ENCODE data around the gene TTC9B.

Gene TTC9B

DNA sequence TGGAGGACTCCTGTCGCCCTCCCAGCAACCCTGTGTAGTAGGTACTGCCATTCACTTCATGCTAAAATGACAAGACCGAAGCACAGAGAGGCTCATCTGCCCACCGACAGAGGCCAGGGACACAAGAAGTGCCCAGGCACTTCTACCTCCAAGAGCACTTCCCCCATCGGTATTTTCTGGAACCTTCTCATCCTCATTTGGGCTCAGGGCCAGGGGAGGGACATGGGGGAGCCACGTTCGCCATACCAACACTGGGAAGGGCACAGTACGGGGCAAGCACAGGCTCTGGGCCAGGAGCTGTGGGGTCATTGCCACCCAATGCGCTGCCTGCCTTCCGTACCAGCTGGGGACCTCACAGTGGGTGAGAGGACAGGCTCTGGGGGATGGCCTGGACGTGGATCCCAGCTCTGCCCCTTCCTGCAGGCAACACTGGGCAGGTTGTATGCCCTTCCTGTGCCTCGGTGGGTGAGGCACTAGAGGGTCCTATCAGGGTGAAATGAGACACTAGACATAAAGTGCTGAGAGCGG lies 29.6 kb upstream of the TTC9B start:
- no peak for DNase-seq (ENCODE audit: low read depth)

DNA sequence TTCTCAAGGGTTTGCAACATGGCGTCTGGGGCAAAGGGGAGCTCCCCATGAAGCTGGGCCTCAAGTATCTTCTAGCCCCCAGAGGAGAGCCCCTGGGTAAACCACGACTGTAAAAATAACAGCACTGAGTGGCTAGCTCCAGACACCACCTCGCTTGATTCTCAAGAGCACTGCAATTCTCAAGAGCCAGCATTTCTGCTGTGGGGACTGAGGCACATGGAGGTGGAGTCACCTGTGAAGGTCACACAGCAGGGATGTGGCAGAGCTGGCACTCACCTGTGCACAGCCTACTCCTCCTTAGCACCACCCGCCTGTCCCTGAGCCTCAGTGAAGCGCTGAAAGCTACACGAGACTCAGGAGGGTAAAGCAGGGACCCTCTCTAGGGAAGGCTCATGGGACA lies 29.0 kb upstream of the TTC9B start:
- no peak for DNase-seq (ENCODE audit: low read depth)

DNA sequence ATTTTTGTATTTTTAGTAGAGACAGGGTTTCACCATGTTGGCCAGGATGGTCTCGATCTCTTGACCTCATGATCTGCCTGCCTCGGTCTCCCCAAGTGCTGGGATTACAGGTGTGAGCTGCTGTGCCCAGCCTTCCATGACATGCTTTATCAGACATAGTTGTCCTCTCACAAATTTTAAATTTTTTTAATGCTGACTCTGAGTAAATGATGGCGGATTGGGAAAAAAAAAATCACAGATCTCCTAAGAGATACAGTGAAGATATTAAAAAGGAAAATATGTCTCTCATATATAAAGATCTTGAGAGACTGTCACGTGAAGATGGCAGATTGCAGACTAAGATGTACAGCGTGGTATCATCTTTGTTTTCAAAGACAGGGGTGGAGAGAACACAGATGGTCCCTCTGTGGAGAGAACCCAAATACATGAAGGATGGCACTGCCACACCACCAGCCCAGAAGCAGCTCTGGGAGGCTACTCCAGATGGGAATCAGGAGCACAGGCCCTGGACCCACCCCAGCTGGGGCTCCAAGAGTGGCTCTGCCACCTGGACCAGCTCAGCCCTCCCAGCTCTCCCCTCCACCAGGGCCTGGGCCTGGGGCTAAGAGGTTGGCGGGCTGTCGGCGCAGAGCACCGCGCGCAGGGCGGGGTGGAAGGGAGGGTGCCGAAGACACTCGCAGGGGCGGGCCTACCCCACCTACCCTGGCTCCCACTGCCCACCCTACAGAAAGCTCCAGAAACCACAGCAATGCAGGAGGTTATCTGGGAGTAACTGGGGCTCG lies 28.3 kb upstream of the TTC9B start:
- no peak for DNase-seq (ENCODE audit: low read depth)

DNA sequence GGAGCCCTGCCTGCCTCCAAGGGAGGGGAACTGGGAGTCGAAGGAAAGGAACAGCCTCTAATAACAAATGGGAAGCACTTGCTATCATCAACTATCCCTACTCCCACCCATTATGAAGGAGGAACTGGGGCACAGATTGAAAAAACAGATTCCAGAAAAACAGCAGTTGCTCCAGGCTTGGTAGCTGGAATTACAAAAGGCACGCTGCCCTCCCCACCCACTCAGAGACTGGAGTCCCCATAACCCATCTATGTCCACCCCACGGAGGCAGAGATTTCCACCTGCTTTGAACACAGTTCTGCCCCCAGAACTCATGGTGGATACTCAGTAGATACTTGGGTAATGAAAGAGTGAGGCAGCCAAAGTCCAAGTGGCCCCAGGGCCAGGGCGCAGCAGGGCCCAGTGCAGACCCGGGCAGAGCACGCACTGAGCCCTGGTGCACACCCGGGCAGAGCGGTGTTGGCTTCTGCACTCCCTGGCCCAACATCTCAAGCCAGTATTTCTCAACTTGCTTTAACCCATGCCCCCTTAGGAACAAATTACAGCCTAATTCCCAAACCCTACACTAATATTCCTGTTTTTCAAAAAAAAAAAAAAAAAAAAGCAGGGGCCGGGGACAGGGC lies 27.4 kb upstream of the TTC9B start:
- no peak for DNase-seq (ENCODE audit: low read depth)

DNA sequence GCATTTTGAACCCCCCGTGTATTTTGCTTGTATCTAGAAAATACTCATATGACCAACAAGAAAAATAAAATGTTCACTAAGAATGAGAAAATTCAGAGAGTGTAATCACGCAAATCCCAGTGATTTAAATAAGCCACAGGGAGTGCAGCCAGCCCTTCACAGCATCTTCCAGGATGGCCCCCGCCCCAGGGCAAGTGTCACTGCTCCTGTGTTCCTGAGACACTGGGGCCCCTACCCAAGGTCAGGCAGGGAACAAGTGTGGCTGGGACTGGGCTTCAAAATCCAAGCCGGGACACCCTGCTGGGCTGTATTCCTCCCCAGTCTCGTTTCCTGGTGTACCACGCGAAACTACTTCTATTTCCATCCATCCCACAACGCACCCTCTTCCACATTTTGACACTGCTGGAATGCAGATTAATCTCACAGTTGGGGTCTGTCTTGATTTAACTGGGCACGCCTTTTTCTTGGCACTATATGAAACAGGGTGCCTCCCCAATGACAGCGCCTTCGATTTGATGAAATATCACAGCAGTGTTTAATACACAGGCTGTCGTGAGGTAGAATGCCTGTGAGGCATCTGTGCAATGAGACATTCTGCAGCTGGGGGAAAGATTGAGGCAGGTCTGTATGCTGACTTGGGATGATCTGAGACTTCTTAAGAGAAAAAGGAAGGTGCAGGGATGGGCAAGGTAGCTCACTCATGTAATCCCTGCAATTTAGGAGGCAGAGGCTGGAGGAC lies 26.6 kb upstream of the TTC9B start:
- no peak for DNase-seq (ENCODE audit: low read depth)

DNA sequence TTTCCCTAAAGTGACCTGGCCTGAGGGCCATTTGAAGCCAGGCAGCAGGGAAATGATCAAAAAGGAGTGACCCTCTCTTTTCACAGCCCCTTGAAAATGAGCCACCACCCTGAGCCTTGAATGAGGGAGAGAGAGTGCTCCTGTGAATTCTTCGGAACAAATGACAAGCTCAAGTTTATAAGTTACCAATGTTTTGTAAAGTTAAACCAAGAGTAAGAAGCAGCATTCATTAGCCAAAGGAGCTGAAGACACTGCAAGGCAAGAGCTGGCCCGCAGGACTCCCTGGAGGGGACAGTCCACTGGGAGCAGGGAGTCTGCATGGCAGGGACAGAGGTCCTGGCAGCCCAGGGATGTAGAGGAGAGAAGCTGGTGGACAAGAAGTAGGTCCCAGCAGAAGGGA lies 25.0 kb upstream of the TTC9B start:
- DNase-seq (ENCODE audit: low read depth), result no peak

DNA sequence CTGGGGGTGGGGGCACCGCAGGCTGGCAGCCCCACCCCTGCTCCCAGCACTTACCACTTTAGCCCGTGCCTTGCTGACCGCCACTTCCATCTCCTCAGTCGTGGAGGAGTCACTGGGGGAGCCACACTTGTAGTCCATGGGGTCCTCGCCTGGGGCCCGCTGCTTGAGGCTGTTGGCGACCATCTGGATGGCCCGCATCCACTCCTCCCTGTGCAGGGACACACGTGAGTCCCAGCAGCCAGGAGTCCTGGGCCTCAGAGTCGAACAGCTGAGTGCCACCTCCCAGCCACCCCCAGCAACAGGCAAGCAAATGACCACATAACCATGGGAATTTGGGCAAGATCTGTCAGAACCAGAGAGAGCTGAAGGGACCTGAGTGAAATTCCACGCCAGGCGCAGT lies 24.3 kb upstream of the TTC9B start:
- DNase-seq (ENCODE audit: low read depth), result no peak

DNA sequence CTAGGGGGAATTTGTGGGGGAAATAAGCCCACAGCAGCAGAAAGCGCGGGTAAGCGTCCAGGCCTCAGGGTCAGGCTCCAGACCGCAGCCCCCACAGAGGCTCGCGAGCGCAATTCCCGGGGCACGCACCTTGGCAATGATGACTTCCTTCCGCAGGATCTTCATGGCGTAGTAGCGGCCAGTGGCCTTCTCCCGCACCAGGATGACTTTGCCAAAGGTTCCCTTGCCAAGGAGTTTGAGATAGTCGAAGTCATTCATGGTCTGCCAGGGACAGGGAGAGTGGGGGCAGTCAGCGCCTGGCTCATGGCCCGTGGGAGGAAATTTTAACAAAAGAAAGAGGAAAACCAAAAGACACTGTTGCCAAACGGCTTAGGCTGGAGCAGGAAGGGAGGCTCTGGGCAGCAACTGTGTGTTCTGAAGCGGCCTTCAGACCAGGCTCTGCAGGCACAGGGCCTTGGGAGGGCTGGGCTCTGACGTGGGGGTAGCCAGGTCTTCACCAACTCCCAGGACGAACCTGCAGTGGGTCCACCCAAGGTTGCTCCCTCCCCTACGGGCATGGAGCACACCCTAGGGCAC lies 23.7 kb upstream of the TTC9B start:
- DNase-seq (ENCODE audit: low read depth), result no peak

DNA sequence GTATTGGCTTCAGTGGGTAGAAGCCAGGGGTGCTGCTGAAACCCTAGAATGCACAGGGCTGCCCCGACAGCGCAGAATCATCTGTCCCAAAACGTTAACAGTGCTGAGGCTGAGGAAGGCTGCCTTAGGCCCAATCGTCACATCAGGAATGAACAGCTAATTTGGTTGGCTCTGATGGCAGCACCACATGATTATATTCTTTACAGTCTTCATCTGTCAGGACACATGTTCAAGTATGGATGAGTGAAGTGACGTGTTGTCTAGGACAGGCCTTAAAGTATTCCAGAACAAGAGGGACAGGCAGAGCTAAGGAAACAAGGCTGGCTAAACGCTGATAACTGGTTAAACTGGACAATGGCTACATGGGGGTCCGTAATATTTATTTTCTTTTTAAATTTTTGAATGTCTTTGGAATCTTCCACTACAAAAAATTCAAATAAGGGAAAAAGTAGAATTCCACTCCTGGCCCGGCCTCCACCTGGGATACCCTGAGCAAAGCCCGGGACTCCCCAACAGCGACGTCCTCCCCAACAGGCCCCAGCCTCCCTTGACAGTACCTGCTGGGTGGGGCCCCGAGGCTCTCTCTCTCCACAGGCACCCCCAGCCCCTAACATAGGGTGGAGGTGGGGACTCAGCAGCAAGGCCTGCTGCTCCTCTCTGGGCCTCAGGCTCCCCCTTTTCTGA lies 23.1 kb upstream of the TTC9B start:
- DNase-seq (ENCODE audit: low read depth), result no peak

DNA sequence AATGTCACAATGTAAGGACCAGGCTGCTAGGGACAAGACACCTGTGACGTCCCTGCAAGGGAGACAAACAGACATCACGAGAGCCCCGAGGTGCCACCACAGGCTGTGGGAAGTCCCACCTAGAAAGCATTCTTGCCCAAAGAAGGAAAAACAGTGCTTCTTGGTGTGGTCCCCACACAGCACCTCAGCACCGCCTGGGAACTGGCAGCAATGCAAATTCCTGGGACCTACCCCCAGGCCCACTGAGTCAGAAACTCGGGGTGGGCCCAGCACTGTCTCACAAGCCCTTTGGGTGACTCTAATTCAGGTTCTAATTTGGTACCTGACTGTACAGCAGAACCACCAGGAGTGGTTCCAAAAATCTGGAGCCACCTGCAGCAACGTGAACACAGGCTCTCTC lies 22.1 kb upstream of the TTC9B start:
- DNase-seq (ENCODE audit: low read depth), result no peak

DNA sequence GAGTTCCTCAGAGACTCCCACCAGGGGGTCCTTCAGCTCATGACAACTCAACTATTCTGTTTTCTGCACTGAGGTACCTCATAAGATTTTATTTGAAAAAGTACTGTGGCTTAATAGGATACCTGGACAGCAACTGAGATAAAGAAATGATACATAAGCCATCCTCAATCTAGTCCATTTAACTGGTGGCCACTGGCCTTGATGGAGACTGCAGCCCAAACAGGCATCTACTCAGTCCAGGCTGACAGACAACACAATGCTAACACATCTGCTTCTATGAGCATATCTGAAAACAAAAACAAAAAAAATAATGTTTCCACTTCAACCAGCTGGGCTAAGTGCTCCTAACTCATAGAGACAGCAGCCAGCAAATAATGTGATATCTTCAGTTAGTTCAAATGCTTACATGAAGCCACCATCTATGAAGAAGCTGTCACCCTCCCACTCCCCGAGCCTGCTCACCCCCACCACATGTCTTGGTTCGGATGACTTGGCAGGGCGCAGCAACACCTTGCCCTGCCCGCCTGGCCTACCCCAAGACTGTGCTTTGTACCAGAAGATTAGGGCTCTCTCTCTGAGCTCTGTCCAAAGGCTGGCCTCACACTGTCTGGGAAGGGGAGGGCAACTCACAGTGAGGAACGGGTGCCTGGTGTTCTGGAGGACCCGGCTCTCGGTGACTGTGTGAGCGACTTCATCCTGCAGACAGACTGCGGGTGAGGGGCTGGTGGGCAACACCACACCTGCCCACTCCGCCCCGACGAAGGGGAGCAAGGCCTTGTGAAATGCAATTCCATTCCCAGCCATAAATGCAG lies 21.4 kb upstream of the TTC9B start:
- DNase-seq (ENCODE audit: low read depth), result no peak

DNA sequence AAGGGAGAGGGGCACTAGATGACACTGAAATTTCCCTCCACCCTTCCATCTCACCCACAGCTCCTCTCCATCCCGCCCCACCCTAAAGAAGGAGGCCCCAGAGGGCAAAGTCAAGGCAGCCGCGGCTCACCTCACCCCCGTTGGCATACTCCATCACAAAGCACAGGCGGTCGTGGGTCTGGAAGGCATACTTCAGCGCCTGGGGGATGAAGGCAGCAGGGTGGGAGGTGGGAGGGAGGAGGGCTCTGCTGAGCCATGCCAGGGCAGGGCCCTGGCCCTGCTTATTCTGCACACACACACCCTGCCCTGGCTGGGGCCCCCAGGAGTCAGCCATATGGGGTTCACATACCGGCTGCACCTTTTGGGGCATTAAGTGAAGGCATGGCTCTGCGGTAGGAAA lies 20.6 kb upstream of the TTC9B start:
- no peak for DNase-seq (ENCODE audit: low read depth)

DNA sequence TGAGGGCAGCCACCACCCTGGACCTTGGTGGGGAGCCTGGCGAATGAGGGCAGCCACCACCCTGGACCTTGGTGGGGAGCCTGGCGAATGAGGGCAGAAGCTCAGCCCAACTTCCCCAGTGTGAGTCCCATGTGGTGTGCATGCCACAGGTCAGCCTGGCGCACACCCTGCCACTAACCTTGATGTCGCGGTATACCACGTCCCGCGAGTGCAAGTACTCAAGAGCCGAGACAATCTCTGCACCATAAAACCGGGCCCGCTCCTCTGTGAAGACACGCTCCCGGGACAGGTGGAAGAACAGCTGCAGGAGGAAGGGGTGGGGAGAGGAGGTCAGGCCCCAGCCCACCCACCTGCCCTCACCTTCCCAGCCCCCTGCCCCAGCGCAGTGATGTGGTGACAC lies 19.6 kb upstream of the TTC9B start:
- DNase-seq (ENCODE audit: low read depth), result no peak

DNA sequence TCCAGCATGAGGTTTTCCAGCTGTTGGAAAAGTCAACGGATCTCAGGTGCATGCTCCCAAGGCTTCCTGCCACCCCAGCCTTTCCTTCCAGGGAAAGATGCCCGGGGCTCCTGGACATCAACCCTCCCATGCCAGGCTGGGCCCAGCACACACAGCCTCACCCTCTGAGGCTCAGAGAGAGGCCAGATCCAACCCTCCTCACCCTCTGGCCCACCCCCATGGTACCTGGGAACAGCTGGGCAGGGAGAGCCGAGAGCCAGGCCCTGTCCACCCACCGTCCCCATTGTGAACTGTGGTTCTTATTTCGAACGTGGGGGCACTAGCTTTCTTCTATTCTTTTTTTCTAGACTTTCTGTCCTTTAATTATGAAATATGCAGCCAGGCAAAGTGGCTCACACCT lies 18.2 kb upstream of the TTC9B start:
- DNase-seq (ENCODE audit: low read depth), result no peak

DNA sequence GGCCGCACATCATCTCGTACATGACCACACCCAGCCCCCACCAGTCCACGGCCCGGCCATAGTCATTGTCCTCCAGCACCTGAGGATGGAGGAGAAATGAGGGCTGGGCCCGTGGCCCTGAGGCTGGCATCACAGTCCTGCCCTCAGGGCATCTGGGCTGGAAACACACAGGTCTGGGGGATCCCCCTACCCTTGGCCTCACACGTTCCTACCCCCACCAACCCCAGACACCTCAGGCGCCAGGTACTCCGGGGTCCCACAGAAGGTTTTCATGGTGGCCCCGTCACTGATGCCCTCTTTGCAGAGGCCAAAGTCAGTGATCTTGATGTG lies 17.8 kb upstream of the TTC9B start:
- no peak for DNase-seq (ENCODE audit: low read depth)

DNA sequence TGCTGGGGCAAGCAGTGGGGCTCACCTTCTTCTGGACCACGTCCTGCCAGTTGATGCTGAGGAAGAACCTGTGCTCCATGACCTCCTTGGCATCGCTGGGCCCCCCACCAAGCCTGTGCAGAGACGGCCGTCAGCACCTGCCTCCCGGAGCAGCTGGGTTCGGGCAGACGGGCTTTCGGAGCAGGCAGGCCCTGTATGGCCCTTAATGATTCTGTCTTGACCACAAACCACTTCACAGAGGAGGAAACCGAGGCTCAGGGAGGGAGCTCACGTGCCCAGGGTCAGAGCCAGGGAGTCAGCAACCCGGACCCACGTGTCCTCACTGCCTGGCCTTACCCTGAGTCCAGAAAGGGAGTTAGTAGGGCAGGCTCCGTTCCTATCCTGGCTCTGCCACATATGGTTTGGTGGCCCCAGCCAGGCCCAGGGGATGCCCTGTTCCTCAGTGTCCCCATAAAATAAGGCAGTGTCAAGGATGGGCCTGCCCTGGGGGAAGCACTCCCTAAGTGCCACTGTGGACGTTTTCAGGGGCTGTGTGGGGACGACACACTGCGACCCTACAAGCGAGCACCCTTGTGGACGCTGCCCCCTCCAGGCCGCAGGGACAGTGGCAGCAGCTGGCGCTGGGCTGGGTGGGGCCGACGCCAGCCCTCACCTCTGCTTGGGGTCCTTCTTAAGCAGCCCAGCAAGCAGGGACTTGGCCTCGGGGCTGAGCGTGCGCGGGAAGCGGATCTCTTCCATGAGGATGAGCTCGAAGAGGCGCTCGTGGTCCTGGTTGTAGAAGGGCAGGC lies 17.2 kb upstream of the TTC9B start:
- DNase-seq (ENCODE audit: low read depth), result no peak

DNA sequence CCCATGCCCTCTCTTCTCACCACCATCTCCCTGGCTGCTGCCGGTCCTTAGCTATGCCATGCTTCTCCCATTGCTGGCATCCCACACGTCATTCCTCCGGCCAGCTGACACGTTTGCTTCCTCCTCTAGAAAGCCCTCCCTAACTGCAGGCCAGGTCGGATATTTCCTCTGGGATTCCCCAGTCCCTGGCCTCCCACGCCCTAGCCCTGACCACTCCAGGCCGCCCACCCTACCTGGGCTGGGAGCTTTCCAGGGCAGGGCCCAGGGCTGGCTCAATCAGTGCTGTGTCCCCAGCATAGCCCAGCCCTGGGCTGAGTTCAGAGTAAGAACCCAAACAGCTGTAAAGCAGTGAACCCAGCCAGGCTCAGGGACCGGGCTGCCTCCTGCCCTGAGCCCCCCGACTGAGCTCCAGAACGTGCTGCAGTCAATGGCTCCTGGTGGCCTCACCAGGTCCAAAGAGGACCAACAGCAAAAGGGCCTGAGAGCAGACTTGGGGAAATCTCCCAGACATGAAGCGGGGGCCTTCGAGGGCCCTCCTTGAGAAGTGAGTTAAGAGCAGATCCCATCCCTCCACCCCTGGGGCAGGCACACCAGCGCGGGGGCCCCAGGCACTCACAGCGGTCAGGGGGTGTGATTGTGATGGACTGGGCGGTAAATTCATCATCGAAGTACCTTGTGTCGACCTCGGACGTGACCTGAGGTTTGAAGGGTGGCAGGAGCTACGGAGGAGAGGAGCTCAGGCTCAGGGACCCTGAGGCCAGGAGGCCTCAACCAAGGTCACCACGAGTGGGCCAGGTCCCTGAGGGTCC lies 16.4 kb upstream of the TTC9B start:
- DNase-seq (ENCODE audit: low read depth), result no peak

DNA sequence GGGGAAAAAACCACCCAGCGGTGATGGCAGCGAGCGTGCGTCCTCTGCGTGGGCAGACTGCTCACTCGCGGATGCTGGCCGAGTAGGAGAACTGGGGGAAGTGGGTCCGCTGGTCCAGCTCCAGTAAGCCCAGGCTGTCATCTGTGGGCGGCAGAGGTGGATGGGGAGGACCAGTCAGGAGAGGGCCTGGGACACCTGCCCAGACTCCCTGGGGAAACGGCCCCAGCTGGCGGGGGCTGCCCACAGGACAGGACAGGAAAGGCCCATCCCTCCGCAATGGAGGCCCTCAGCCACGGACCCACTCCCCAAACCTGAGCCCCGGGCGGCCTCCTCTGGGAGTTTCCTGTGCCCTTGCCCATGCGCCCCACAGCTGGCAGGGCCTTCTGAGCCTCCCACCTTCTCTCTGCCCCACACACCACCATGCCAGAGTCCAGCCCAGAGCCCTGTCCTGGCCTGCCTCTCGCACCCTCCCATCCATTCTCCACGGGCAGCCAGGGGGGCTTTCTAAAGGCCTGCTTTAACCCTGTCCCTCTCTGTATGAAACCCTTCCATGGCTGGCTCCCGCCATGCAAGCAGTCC lies 15.7 kb upstream of the TTC9B start:
- DNase-seq (ENCODE audit: low read depth), result no peak

All from T follicular helper cell (primary cell).